Neutrophil (primary cell): ENCODE data around the gene FAM32A.

Source experiments
- H3K27ac ChIP-seq: fragments of 200-600 bp; sonication (generic); 2 replicates; pipeline ENCODE4 v1.5.1; 2016; ENCODE audit warnings: mild to moderate bottlenecking, moderate library complexity
- H3K27me3 ChIP-seq: fragments of 200-600 bp; sonication (generic); 2 replicates; pipeline ENCODE4 v1.6.0; 2016; ENCODE audit warnings: mild to moderate bottlenecking
- H3K36me3 ChIP-seq: fragments of 200-600 bp; sonication (generic); 2 replicates; pipeline ENCODE4 v1.5.1; 2017
- H3K4me1 ChIP-seq, 2 experiments: fragments of 200-600 bp in 1 of 2; sonication (generic) in 1 of 2; 1 replicate in 1 of 2; 2 replicates in 1 of 2; pipeline versions ENCODE4 v1.5.1 to v1.6.1; 2013 to 2016; ENCODE audit warnings: low read depth in 1 of 2, low read length in 1 of 2, mild to moderate bottlenecking in 1 of 2, moderate library complexity in 1 of 2; ENCODE audit not compliant: control insufficient read depth in 1 of 2, insufficient read depth in 1 of 2
- H3K4me3 ChIP-seq, 2 experiments: fragments of 200-600 bp in 1 of 2; sonication (generic) in 1 of 2; 1 replicate in 1 of 2; 2 replicates in 1 of 2; pipeline ENCODE4 v1.5.1; 2013 to 2016; ENCODE audit warnings: low read depth in 1 of 2, low read length in 1 of 2, mild to moderate bottlenecking in 1 of 2, moderate library complexity in 1 of 2
- H3K9me3 ChIP-seq: fragments of 200-600 bp; sonication (generic); 2 replicates; pipeline ENCODE4 v1.5.1; 2016
- CTCF ChIP-seq: fragments of 200-600 bp; sonication (generic); IDR thresholded peaks from 2 replicates; pipeline ENCODE4 v1.5.1; 2016; ENCODE audit warnings: antibody characterized with exemption

Gene FAM32A

DNA sequence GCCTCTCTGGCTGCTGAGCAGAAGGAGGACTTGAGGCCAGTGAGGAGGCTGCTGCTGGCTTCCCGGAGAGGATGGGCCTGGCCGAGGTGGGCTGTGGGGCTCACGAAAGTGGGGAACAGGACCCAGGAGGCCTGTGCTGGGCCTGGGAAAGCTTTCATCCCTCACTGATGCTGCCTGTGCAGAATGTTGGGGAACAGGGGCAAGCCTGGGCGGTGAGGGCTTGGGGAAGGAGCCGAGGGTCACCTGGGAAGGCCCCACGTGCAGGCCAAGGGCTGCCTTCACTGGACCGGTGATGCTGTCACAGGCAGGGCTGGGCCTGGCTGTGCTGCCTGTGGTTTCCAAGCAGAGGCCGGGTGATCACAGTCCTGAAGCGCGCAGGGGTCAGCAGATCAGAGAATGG, 21.9 kb downstream of the FAM32A start:
- Histone ChIP-seq H3K27ac (no peak overlapping the region), H3K9me3 (no peaks in the 10 kb centered on the region), H3K4me3 (no peak overlapping the region), H3K36me3 (peaks cover 98% of the 10 kb centered on the region), H3K4me1 (no peaks in the 10 kb centered on the region), H3K27me3 (no peaks in the 10 kb centered on the region)
- TF ChIP-seq CTCF, result no peak

DNA sequence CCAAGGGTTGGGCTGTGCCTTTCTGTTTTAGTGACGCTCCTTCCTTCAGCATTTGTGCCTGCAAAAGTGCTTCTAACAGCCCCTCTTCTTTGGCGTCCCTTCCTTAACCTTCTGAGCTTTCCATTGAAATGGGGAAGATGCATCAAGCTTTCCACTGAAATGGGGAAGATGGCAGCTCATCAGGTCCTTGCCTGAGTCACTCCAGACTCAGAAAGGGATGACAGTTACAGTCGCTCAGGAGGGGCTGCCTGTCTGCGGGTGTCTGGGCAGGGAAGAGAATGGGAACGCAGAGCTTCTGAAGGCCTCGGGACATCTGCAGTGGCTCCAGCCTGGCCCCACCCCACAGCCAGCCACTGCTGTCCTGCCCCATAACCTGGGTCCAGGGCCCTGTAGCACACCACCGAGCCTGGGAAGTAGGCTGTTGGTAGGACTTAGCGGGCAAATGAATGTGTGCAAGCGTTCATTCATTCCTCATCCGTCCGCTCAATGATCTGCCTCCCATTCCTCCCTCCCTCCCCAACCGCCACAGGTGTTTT, 22.3 kb downstream of the FAM32A start:
- H3K36me3 ChIP-seq, result peaks cover 94% of the 10 kb centered on the region
- H3K9me3 ChIP-seq, result no peaks in the 10 kb centered on the region
- H3K27me3 ChIP-seq, result no peaks in the 10 kb centered on the region
- TF ChIP-seq CTCF, result no peak
- no peak overlapping the region for H3K27ac ChIP-seq
- no peaks in the 10 kb centered on the region for H3K4me1 ChIP-seq
- H3K4me3 ChIP-seq, result no peak overlapping the region

- peaks cover 93% of the 10 kb centered on the region for H3K36me3 ChIP-seq
- no peaks in the 10 kb centered on the region for H3K27me3 ChIP-seq
- no peak overlapping the region for H3K27ac ChIP-seq
- H3K9me3 ChIP-seq, result no peaks in the 10 kb centered on the region
- TF ChIP-seq CTCF, result no peak
- H3K4me1 ChIP-seq, result no peaks in the 10 kb centered on the region
- no peak overlapping the region for H3K4me3 ChIP-seq
Measured at GRCh38 chr19:16208064-16208759, 23.0 kb downstream of the FAM32A start.

DNA sequence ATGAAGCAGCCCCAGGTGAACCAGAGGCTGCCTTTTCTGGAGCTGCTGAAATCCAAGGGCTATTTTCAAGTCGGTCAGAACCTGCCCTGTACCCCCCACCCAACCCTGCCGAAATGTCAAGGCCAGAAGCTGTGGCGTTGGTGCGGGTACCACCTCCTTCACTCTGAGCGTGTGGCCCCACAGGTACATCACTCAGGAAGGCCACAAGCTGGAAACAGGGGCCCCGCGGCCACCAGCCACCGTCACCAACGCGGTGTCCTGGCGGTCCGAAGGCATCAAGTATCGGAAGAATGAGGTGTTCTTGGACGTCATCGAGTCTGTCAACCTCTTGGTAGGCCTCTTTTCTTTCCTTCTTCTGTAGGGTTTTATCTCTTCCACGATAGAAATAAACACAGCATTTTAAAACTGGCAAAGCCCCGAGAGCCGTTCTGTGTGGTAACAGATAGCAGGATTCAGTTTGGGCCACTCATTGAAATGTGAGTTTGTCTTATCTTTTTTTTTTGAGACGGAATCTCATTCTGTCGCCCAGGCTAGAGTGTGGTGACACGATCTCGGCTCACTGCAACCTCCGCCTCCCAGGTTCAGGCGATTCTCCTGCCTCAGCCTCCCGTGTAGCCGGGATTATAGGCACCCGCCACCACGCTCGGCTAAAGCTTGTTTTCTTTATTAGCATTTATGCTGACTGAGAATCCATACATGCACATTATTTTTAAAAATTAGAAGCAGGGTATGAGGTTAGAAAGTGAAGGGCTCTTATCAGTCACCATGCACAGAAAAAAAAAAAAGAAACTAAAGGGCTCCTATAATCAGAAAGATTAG, 23.8 kb downstream of the FAM32A start:
- H3K27ac ChIP-seq, result no peak overlapping the region
- H3K4me1 ChIP-seq, result no peaks in the 10 kb centered on the region
- peaks cover 90% of the 10 kb centered on the region for H3K36me3 ChIP-seq
- TF ChIP-seq CTCF, result no peak
- H3K4me3 ChIP-seq, result no peak overlapping the region
- H3K27me3 ChIP-seq, result no peaks in the 10 kb centered on the region
- H3K9me3 ChIP-seq, result no peaks in the 10 kb centered on the region

DNA sequence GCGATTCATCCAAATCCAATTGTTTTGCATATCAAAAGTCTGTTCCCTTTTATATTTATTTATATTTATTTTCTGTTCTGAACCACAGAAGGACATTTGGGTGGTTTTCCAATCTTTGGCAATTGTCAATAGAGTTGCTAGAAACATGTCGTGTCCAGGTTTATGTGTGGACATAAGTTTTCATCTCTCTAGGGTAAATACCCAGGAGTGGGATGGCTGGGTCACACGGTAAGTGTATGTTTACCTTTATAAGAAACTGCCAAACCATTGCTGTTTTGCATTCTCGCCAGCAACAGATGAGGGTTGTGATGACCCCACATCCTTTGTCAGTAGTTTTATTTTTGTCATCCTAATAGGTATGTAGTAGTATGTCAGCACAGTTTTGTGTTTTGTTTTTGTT, 25.0 kb downstream of the FAM32A start:
- H3K9me3 ChIP-seq, result no peaks in the 10 kb centered on the region
- H3K4me3 ChIP-seq, result no peak overlapping the region
- no peaks in the 10 kb centered on the region for H3K4me1 ChIP-seq
- TF ChIP-seq CTCF, result no peak
- no peak overlapping the region for H3K27ac ChIP-seq
- peaks cover 89% of the 10 kb centered on the region for H3K36me3 ChIP-seq
- no peaks in the 10 kb centered on the region for H3K27me3 ChIP-seq
